ENCODE data around the gene ABHD8. TPM values are rescaled to one million over a fixed set of nuclear protein-coding genes. Genes with fewer than 3 reads are reported as not detected.

The ABHD8 gene
- total RNA-seq, 2 donors from 2014 or later, result 20.1 to 21.6 TPM

- DNase-seq (ENCODE audit: low spot score), result no peak
- intact Hi-C loops (cut with DNase I), result no loop called here
- TF ChIP-seq CTCF (IDR thresholded peaks at IDR 0.05), result no peak
- TF ChIP-seq POLR2A (IDR thresholded peaks at IDR 0.05), result no peak
- TF ChIP-seq POLR2AphosphoS5 (IDR thresholded peaks at IDR 0.05), result no peak
- Histone ChIP-seq H3K4me3 (peak overlapping the region; percentile 64 to 66), H3K9me3 (no peaks in the 10 kb centered on the region), H3K36me3 (no peaks in the 10 kb centered on the region), H3K4me1 (replicated peaks) (peaks cover 4% of the 10 kb centered on the region), H3K27me3 (replicated peaks; ENCODE audit: insufficient read depth) (no peaks in the 10 kb centered on the region), H3K27ac (peak overlapping the region; percentile 90 to 91)
- WGBS, result 5% methylated on average over 50 of the region's 50 CpGs
Measured at GRCh38 chr19:17337675-17338432, 34.6 kb upstream of the ABHD8 start.

GRCh38 chr19:17336872-17337674 lies 33.8 kb upstream of the ABHD8 start, which contains the start of gene GTPBP3:
GTPBP3 (plus strand) TSS chr19:17337553; CDS start chr19:17337612, 59 bp downstream.
- Histone ChIP-seq H3K27me3 (replicated peaks; ENCODE audit: insufficient read depth) (no peaks in the 10 kb centered on the region), H3K27ac (peak within 1 kb of the TSS; percentile 90 to 91), H3K9me3 (no peaks in the 10 kb centered on the region), H3K36me3 (no peaks in the 10 kb centered on the region), H3K4me1 (replicated peaks) (peaks cover 4% of the 10 kb centered on the region), H3K4me3 (peak within 1 kb of the TSS; percentile 64 to 66)
- peak; percentile 98 for DNase-seq (ENCODE audit: low spot score)
- TF ChIP-seq CTCF (IDR thresholded peaks at IDR 0.05) (peak in 2 of 4 experiments; percentile 4 to 5), POLR2AphosphoS5 (IDR thresholded peaks at IDR 0.05) (peak; percentile 95), POLR2A (IDR thresholded peaks at IDR 0.05) (peak; percentile 45)
- 0% methylated on average over 41 of the region's 41 CpGs for WGBS
- intact Hi-C loops (cut with DNase I), result no loop called here

- Histone ChIP-seq H3K36me3 (no peaks in the 10 kb centered on the region), H3K27me3 (replicated peaks; ENCODE audit: insufficient read depth) (no peaks in the 10 kb centered on the region), H3K27ac (no peak overlapping the region), H3K9me3 (no peaks in the 10 kb centered on the region), H3K4me3 (no peak overlapping the region), H3K4me1 (replicated peaks) (peaks cover 4% of the 10 kb centered on the region)
- TF ChIP-seq POLR2A (IDR thresholded peaks at IDR 0.05) (no peak), CTCF (IDR thresholded peaks at IDR 0.05) (no peak), POLR2AphosphoS5 (IDR thresholded peaks at IDR 0.05) (no peak)
- intact Hi-C loops (cut with DNase I), result no loop called here
- 59% methylated on average over 10 of the region's 10 CpGs for WGBS
- DNase-seq (ENCODE audit: low spot score), result no peak
Measured at GRCh38 chr19:17335575-17335974, 32.4 kb upstream of the ABHD8 start.

- TF ChIP-seq POLR2A (IDR thresholded peaks at IDR 0.05), result peak; percentile 71
- no peak for TF ChIP-seq CTCF (IDR thresholded peaks at IDR 0.05)
- TF ChIP-seq POLR2AphosphoS5 (IDR thresholded peaks at IDR 0.05), result peak; percentile 89
- WGBS, result 2% methylated on average over 84 of the region's 86 CpGs
- DNase-seq (ENCODE audit: low spot score), result peak; percentile 91
- no peaks in the 10 kb centered on the region for H3K27me3 ChIP-seq (replicated peaks; ENCODE audit: insufficient read depth)
- H3K4me3 ChIP-seq, result peak within 1 kb of the TSS; percentile 56 to 59
- peak within 1 kb of the TSS; percentile 59 to 71 for H3K27ac ChIP-seq
- H3K9me3 ChIP-seq, result no peaks in the 10 kb centered on the region
- H3K4me1 ChIP-seq (replicated peaks), result peaks cover 4% of the 10 kb centered on the region
- intact Hi-C loops (cut with DNase I), result no loop called here
- H3K36me3 ChIP-seq, result no peaks in the 10 kb centered on the region
Measured at GRCh38 chr19:17334414-17335409, 31.5 kb upstream of the ABHD8 start, which contains the start of gene ANO8. ANO8 (minus strand) TSS chr19:17334855; CDS start chr19:17334670, 185 bp downstream.
